IMR-90 (cell line): ENCODE data around the gene CDH23. TPM values are rescaled to one million over a fixed set of nuclear protein-coding genes. Genes with fewer than 3 reads are reported as not detected.

ENCODE experiments used
- ATAC-seq: fragments of 200-7000 bp; cut with Tn5 transposase; 2 replicates; pipeline ENCODE4 v1.9.1; 2020; ENCODE audit warnings: low read depth, mild to moderate bottlenecking, moderate library complexity
- BruUV-seq: library from RNA; stranded (reverse); fragments of 400-500 nt; replicated peaks from 2 replicates; lab custom pipeline; 2021; lab: Mats Ljungman, UMichigan
- CTCF ChIA-PET: fragments of 300-600 bp; formaldehyde crosslinking; extraction: SDS; loops from one replicate; lab custom pipeline; 2021; ENCODE audit warnings: antibody characterized with exemption; lab: Yijun Ruan, JAX
- POLR2A ChIA-PET: fragments of 300-600 bp; sonication (Branson Sonifier 250); formaldehyde crosslinking; loops from one replicate; lab custom pipeline; 2022; ENCODE audit warnings: antibody characterized with exemption; ENCODE audit not compliant: unreplicated experiment; lab: Charles Lee
- DNase-seq: peaks from one replicate; pipeline ENCODE4 v3.0.0; 2013
- H2AFZ ChIP-seq: replicated peaks from 2 replicates; pipeline ENCODE3; 2013; ENCODE audit warnings: low read length, mild to moderate bottlenecking; ENCODE audit not compliant: poor library complexity
- H2AK5ac ChIP-seq: 2 replicates; pipeline ENCODE4 v1.6.1; 2013; ENCODE audit warnings: low read depth, low read length, inconsistent platforms
- H2AK9ac ChIP-seq: replicated peaks from 2 replicates; pipeline ENCODE3; 2013; ENCODE audit warnings: mild to moderate bottlenecking, low read depth, low read length, moderate library complexity; ENCODE audit not compliant: poor library complexity
- H2BK120ac ChIP-seq: 2 replicates; pipeline ENCODE4 v1.6.1; 2013; ENCODE audit warnings: low read depth, low read length, inconsistent platforms
- H2BK15ac ChIP-seq: 3 replicates; pipeline ENCODE4 v1.6.1; 2013; ENCODE audit warnings: low read depth, low read length, inconsistent platforms
- H2BK20ac ChIP-seq: 2 replicates; pipeline ENCODE4 v1.6.1; 2013; ENCODE audit warnings: low read depth, mild to moderate bottlenecking, inconsistent platforms, low read length, moderate library complexity
- H2BK5ac ChIP-seq: 2 replicates; pipeline ENCODE4 v1.6.1; 2013; ENCODE audit warnings: mild to moderate bottlenecking, low read depth, low read length, inconsistent platforms; ENCODE audit not compliant: poor library complexity, severe bottlenecking
- H3K14ac ChIP-seq: replicated peaks from 2 replicates; pipeline ENCODE4 v1.6.1; 2013; ENCODE audit warnings: low read depth, low read length, inconsistent platforms
- H3K18ac ChIP-seq: 2 replicates; pipeline ENCODE4 v1.6.1; 2013; ENCODE audit warnings: low read depth, low read length, control low read depth
- H3K23ac ChIP-seq: 2 replicates; pipeline ENCODE4 v1.6.1; 2013; ENCODE audit warnings: low read depth, low read length, inconsistent platforms
- H3K27ac ChIP-seq: 2 replicates; pipeline ENCODE4 v1.5.1; 2013; ENCODE audit warnings: mild to moderate bottlenecking, control low read depth, low read length; ENCODE audit not compliant: insufficient read depth
- H3K27me3 ChIP-seq: 2 replicates; pipeline ENCODE4 v1.6.1; 2013; ENCODE audit warnings: low read length; ENCODE audit not compliant: control insufficient read depth, insufficient read depth
- H3K36me3 ChIP-seq: 2 replicates; pipeline ENCODE4 v1.6.1; 2013; ENCODE audit warnings: low read length, mixed read lengths; ENCODE audit not compliant: control insufficient read depth, insufficient read depth
- H3K4ac ChIP-seq: 2 replicates; pipeline ENCODE4 v1.6.1; 2013; ENCODE audit warnings: low read depth, low read length, inconsistent platforms
- H3K4me1 ChIP-seq: 2 replicates; pipeline ENCODE4 v1.6.1; 2013; ENCODE audit warnings: low read length, mixed read lengths; ENCODE audit not compliant: control insufficient read depth, insufficient read depth
- H3K4me2 ChIP-seq: 2 replicates; pipeline ENCODE4 v1.6.1; 2013; ENCODE audit warnings: low read depth, mild to moderate bottlenecking, control low read depth, low read length, moderate library complexity
- H3K4me3 ChIP-seq: 2 replicates; pipeline ENCODE4 v1.5.1; 2013; ENCODE audit warnings: low read depth, mild to moderate bottlenecking, control low read depth, low read length, moderate library complexity; ENCODE audit not compliant: insufficient read depth
- H3K56ac ChIP-seq: 2 replicates; pipeline ENCODE4 v1.6.1; 2013; ENCODE audit warnings: low read length, inconsistent platforms; ENCODE audit not compliant: insufficient read depth; ENCODE audit errors: extremely low read depth
- H3K79me1 ChIP-seq, 2 experiments: 2 replicates each; pipeline ENCODE4 v1.6.1; 2013; ENCODE audit warnings: low read length in 2 of 2, inconsistent platforms in 1 of 2, low read depth in 1 of 2
- H3K9ac ChIP-seq: 2 replicates; pipeline ENCODE4 v1.6.1; 2013; ENCODE audit warnings: low read depth, low read length, control low read depth
- H3K9me1 ChIP-seq: 2 replicates; pipeline ENCODE4 v1.6.1; 2013; ENCODE audit warnings: low read length, inconsistent platforms; ENCODE audit not compliant: insufficient read depth
- H3K9me3 ChIP-seq: 2 replicates; pipeline ENCODE4 v1.6.1; 2013; ENCODE audit warnings: low read length; ENCODE audit not compliant: control insufficient read depth, insufficient read depth
- H4K20me1 ChIP-seq: 2 replicates; pipeline ENCODE4 v1.6.1; 2013; ENCODE audit warnings: low read length, inconsistent platforms; ENCODE audit not compliant: insufficient read depth
- H4K5ac ChIP-seq: 2 replicates; pipeline ENCODE4 v1.6.1; 2013; ENCODE audit warnings: mild to moderate bottlenecking, low read depth, low read length, control low read depth
- H4K8ac ChIP-seq, 2 experiments: 2 replicates each; pipeline ENCODE4 v1.6.1; 2013; ENCODE audit warnings: low read depth in 2 of 2, low read length in 2 of 2, control low read depth in 1 of 2, inconsistent platforms in 1 of 2
- H4K91ac ChIP-seq: 2 replicates; pipeline ENCODE4 v1.6.1; 2013; ENCODE audit warnings: low read depth, low read length, inconsistent platforms; ENCODE audit not compliant: insufficient read depth
- BHLHE40 ChIP-seq: fragments of 150-350 bp; IDR thresholded peaks from 2 replicates; pipeline ENCODE4 v1.6.1; 2016; ENCODE audit warnings: mild to moderate bottlenecking, low read depth, low read length
- RAD21 ChIP-seq: IDR thresholded peaks from 2 replicates; pipeline ENCODE4 v1.6.1; 2012; ENCODE audit warnings: low read length, improper control_type of control experiment
- WGBS, 2 experiments: methylation state at CpG; one replicate each; pipeline versions ENCODE4 v1.1.5 to v1.1.7; 2013; ENCODE audit warnings: missing lambda C conversion rate in 2 of 2; ENCODE audit not compliant: insufficient read length in 1 of 2; ENCODE audit errors: extremely low coverage in 2 of 2; 5-methylcytosine and 5-hydroxymethylcytosine counted together
- dilution Hi-C: fragments of 300-500 bp; cut with HindIII; formaldehyde crosslinking; loops from one replicate; pipeline ENCODE4 v1.14.3; 2018; ENCODE audit warnings: low sequenced_read_pairs; ENCODE audit not compliant: unreplicated experiment
- in situ Hi-C: fragments of 300-500 bp; cut with MboI; formaldehyde crosslinking; loops from 3 replicates; pipeline ENCODE4 v1.14.3; 2019; ENCODE audit warnings: low sequenced_read_pairs, inconsistent platforms, mixed read lengths
- intact Hi-C: fragments of 100-400 bp; cut with micrococcal nuclease; formaldehyde crosslinking; loops from 2 replicates; pipeline ENCODE4 v1.10.0; 2022
- polyA plus RNA-seq, 3 experiments: library from polyadenylated mRNA; depleted of rRNA; stranded (reverse); fragments of >200 nt; gene quantifications; 2 replicates each; pipeline ENCODE4 v1.2.3, GENCODE V29; 2012; ENCODE audit warnings: low replicate concordance in 1 of 3
- total RNA-seq: library from RNA; depleted of rRNA; stranded (reverse); fragments of >200 nt; gene quantifications from 2 replicates; pipeline ENCODE4 v1.2.3, GENCODE V29; 2012

Gene CDH23
- total and polyA plus RNA-seq, 2 of the 4 experiments (the other 2 are of a cell fraction) = under 0.01 to 0.03 TPM

GRCh38 chr10:71389768-71390460 lies 6.8 kb upstream of the CDH23 start:
- Histone ChIP-seq H2BK120ac (no peak overlapping the region), H3K9me1 (no peaks in the 10 kb centered on the region), H3K56ac (no peak overlapping the region), H3K4me1 (no peaks in the 10 kb centered on the region), H2BK5ac (no peak overlapping the region), H3K4me2 (no peak overlapping the region), H3K4me3 (no peak overlapping the region), H3K9me3 (no peaks in the 10 kb centered on the region), H2AK5ac (no peak overlapping the region), H3K9ac (no peak overlapping the region), H2AFZ (no peak overlapping the region), H2BK20ac (no peak overlapping the region), H4K91ac (no peak overlapping the region), H3K14ac (no peak overlapping the region), H3K4ac (no peak overlapping the region), H3K27ac (no peak overlapping the region), H3K27me3 (peaks cover 78% of the 10 kb centered on the region), H4K20me1 (no peaks in the 10 kb centered on the region), H3K36me3 (no peaks in the 10 kb centered on the region), H3K79me1 (no peaks in the 10 kb centered on the region), H4K8ac (no peak overlapping the region), H2AK9ac (no peak overlapping the region), H3K23ac (no peak overlapping the region), H3K18ac (no peak overlapping the region), H2BK15ac (no peak overlapping the region), H4K5ac (no peak overlapping the region)
- ChIA-PET POLR2A (no interaction called here), CTCF (no interaction called here)
- intact Hi-C loops = no loop called here
- 47% methylated on average over 6 of the region's 14 CpGs; no CpG with 5 or more reads in 1 of the 2 experiments for WGBS, 2 experiments
- TF ChIP-seq RAD21 = no peak
- no peak for TF ChIP-seq BHLHE40
- dilution Hi-C loops = no loop called here
- no peak for DNase-seq
- no TSS peak for BruUV-seq
- ATAC-seq = no peak
- in situ Hi-C loops = loop anchor here (10.0 kb wide), 1 partner anchor 425 kb away; no protein-coding TSS in a partner anchor
